Fibroblast of gingiva (primary cell): Measurements from ENCODE around the gene AGAP1.

Experiments
- DNase-seq: peaks from one replicate; pipeline ENCODE4 v3.0.0-alpha.2; 2011; ENCODE audit warnings: low read depth

AGAP1 gene

GRCh38 chr2:235690082-235690808 is 196.4 kb downstream of the AGAP1 start:
- DNase-seq, result no peak

- no peak for DNase-seq
These were observed 197.1 kb downstream of the AGAP1 start for GRCh38 chr2:235690809-235691450.

- DNase-seq, result no peak
These were observed 198.2 kb downstream of the AGAP1 start for GRCh38 chr2:235692076-235692475.

GRCh38 chr2:235692671-235693171 is 198.9 kb downstream of the AGAP1 start:
- DNase-seq, result no peak

- no peak for DNase-seq
These were observed 199.4 kb downstream of the AGAP1 start for GRCh38 chr2:235693279-235693678.

GRCh38 chr2:235694721-235695601 is 201.1 kb downstream of the AGAP1 start:
- DNase-seq, result no peak

- DNase-seq, result no peak
These were observed 201.7 kb downstream of the AGAP1 start for GRCh38 chr2:235695602-235695895.

GRCh38 chr2:235697041-235697440 is 203.2 kb downstream of the AGAP1 start:
- no peak for DNase-seq

GRCh38 chr2:235698028-235698427 is 204.2 kb downstream of the AGAP1 start:
- no peak for DNase-seq

GRCh38 chr2:235698491-235698890 is 204.6 kb downstream of the AGAP1 start:
- DNase-seq, result no peak

- no peak for DNase-seq
These were observed 205.7 kb downstream of the AGAP1 start for GRCh38 chr2:235699576-235699975.

GRCh38 chr2:235701206-235701981 is 207.6 kb downstream of the AGAP1 start:
- DNase-seq, result no peak

GRCh38 chr2:235702186-235702585 is 208.3 kb downstream of the AGAP1 start:
- DNase-seq, result no peak

GRCh38 chr2:235703711-235704295 is 210.0 kb downstream of the AGAP1 start:
- no peak for DNase-seq

GRCh38 chr2:235705296-235705695 is 211.5 kb downstream of the AGAP1 start:
- no peak for DNase-seq

- DNase-seq, result no peak
These were observed 212.7 kb downstream of the AGAP1 start for GRCh38 chr2:235706506-235706905.

- no peak for DNase-seq
These were observed 213.7 kb downstream of the AGAP1 start for GRCh38 chr2:235707411-235708096.

- DNase-seq, result peak; percentile 20
These were observed 215.4 kb downstream of the AGAP1 start for GRCh38 chr2:235709124-235709813.

- DNase-seq, result no peak
These were observed 216.4 kb downstream of the AGAP1 start for GRCh38 chr2:235709969-235710879.
